Measurements from ENCODE around the gene EPHA10.

Gene EPHA10

GRCh38 chr1:37677808-37678207 lies 87.1 kb downstream of the EPHA10 start:
- DNase-seq, result no peak

- no peak for DNase-seq
Observed at GRCh38 chr1:37677143-37677439, 87.8 kb downstream of the EPHA10 start.

GRCh38 chr1:37676281-37677142 lies 88.4 kb downstream of the EPHA10 start:
- DNase-seq, result peak in 7 of 51 donors; percentile 2 to 24 (median 9)

- DNase-seq, result no peak
Observed at GRCh38 chr1:37673920-37674319, 91.0 kb downstream of the EPHA10 start.

- no peak for DNase-seq
Observed at GRCh38 chr1:37672136-37672870, 92.6 kb downstream of the EPHA10 start.

- DNase-seq, result no peak
Observed at GRCh38 chr1:37671261-37671660, 93.7 kb downstream of the EPHA10 start.

- DNase-seq, result no peak
Observed at GRCh38 chr1:37670133-37670532, 94.8 kb downstream of the EPHA10 start.

GRCh38 chr1:37667023-37667671 lies 97.8 kb downstream of the EPHA10 start:
- no peak for DNase-seq

- no peak for DNase-seq
Observed at GRCh38 chr1:37666241-37666867, 98.6 kb downstream of the EPHA10 start.

Data from hypothalamus (tissue), 51 donors.